Fibroblast of pulmonary artery (primary cell): ENCODE data around the gene TARBP2.

Source experiments
- DNase-seq: peaks from one replicate; pipeline ENCODE4 v3.0.0-alpha.2; 2010; ENCODE audit warnings: low read depth
- H3K4me3 ChIP-seq: replicated peaks from 2 replicates; pipeline ENCODE4 v1.5.1; 2011; ENCODE audit warnings: low read depth, mild to moderate bottlenecking, control low read depth, low read length, moderate library complexity
- TF ChIP-seq, protein P1 (sequence below): IDR thresholded peaks from 2 replicates; pipeline ENCODE4 v1.5.1; 2011; ENCODE audit warnings: mild to moderate bottlenecking, control low read depth, low read length, inconsistent platforms; ENCODE audit errors: missing control alignments

The TARBP2 gene

DNA sequence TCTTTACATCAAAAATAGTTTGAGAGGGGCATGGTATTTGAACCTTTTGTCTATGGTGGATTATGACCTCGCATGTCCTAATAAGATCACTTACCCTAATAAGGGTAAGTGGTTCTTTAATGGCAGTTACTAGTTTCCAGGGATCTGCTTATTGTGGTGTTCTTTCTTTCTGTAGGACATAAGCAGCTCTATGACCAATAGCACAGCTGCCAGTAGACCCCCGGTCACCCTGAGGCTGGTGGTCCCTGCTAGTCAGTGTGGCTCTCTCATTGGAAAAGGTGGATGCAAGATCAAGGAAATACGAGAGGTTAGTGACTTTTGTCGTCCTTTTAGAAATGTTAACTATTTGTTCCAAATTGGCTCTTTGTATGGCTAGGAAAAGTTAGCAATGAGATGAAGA is 42.0 kb upstream of the TARBP2 start:
- TF ChIP-seq, protein P1, sequence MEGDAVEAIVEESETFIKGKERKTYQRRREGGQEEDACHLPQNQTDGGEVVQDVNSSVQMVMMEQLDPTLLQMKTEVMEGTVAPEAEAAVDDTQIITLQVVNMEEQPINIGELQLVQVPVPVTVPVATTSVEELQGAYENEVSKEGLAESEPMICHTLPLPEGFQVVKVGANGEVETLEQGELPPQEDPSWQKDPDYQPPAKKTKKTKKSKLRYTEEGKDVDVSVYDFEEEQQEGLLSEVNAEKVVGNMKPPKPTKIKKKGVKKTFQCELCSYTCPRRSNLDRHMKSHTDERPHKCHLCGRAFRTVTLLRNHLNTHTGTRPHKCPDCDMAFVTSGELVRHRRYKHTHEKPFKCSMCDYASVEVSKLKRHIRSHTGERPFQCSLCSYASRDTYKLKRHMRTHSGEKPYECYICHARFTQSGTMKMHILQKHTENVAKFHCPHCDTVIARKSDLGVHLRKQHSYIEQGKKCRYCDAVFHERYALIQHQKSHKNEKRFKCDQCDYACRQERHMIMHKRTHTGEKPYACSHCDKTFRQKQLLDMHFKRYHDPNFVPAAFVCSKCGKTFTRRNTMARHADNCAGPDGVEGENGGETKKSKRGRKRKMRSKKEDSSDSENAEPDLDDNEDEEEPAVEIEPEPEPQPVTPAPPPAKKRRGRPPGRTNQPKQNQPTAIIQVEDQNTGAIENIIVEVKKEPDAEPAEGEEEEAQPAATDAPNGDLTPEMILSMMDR, result no peak
- no peak for DNase-seq
- no peak overlapping the region for H3K4me3 ChIP-seq

DNA sequence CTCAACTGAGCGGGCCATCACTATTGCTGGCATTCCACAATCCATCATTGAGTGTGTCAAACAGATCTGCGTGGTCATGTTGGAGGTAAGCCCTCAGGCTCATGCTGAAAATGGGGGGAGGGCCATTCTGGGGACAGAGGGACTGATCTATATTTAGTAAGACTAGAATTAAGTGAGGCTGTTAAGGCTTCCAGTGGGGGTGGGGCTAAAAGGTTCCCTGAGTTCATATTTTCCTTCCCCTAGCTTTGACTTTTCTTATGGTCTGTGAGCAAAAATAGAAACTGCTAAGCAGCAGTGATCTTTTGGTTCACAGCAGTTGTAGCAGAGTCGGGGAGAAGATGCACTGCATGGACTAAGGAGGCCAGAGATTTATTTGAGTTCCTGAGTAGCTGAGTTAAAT is 40.0 kb upstream of the TARBP2 start:
- TF ChIP-seq, protein P1, result no peak
- no peak overlapping the region for H3K4me3 ChIP-seq
- DNase-seq, result no peak

DNA sequence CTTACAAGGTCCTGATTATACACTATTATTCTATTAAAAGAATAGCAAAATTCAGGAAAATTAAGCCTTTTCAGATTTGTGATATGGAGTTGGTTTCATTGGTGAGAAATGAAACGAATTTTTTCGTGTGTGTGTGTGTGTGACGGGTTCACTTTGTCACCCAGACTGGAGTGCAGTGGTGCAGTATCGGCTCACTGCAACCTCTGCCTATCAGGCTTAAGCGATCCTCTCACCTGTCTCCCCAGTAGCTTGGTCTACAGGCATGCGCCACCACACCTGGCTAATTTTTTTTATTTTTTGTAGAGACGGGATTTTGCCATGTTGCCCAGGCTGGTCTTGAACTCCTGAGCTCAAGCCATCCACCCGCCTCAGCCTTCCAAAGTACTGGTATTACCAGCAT is 39.5 kb upstream of the TARBP2 start:
- no peak overlapping the region for H3K4me3 ChIP-seq
- DNase-seq, result no peak
- TF ChIP-seq, protein P1, result no peak

DNA sequence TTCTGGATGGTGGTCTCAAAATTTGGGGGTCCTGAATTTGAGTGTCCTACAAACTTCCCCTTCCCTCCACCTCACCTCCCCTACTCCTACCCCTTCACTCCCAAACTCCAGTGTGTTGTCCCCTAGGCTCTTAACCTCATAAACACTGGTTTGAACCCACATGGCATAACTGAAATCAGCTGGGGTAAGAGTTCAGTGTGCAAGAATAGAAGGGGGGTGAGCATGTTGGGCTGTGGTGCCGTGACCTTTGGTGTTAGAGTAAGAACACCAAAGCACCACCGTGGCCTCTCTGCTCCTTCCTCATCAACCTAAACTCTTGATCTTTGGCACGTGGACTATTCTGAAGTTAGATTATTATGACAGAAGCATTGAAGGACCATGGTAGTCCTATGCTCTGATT is 38.1 kb upstream of the TARBP2 start:
- TF ChIP-seq, protein P1, result no peak
- H3K4me3 ChIP-seq, result no peak overlapping the region
- no peak for DNase-seq

DNA sequence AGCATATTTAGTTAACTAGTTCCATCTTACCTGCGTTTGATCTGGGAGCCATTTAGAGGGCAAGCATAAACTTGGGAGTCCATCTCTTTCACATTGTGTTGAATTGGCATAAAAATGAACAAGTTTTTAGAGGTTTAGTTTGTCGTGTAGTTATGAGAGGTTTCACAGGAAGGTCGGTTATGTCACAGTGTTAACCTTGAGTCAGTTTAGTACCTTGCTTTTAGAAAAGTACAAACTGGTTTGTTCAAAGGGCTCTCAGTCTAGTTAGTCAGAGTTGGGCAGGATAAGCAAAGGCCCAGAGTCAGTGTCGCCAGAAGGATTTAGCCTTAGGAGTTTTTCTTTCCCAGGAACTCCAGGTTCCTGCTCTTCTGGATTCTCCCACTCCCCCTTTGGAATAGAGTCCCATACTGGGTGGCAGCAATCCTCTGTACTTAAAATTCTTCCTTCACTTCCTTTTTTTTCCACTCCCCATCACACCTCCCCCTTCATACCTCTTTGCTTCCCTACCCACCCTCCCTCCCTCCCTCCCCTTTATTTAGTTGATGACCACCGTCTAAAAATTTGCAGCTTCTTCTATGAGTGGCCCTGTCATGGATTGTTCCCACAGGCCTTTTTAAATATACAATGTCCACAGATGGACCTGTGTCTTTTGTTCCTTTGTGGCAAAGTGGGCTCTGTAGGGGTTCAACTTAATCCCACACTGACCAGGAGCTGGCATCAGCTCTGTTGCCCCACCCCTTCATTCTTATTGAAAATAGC is 37.1 kb upstream of the TARBP2 start:
- no peak for DNase-seq
- no peak overlapping the region for H3K4me3 ChIP-seq
- TF ChIP-seq, protein P1, result no peak

DNA sequence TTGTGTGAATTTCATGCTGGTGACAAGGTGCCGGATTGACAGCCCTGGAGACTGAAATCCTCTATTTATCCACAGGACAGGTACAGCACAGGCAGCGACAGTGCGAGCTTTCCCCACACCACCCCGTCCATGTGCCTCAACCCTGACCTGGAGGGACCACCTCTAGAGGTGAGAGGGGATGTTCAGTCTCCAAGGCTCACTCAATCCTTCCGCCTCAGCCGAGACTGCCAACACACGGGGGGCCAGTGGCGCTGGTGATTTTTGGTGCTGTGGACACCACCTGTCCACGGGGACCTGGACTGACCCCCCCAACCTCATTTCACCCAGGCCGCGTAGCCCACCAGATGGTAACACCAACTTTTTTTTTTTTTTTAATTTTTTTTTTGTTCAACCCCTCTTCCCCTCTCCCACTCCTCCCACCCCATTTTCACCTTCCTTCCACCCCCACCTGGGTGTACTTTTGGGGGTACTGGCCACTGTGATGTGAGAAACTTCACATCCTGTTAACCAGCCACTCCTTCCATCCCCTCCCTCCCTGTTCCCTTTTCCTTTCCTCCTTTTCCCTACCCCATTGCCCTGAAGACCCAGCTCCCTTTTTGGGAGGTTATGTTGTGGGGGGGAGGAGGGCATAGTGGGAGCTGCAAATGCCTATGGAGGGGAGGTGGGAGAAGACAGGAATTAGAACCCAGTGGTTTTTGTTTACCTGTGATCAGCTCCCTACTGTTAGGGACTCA is 36.2 kb upstream of the TARBP2 start:
- TF ChIP-seq, protein P1, result no peak
- H3K4me3 ChIP-seq, result no peak overlapping the region
- DNase-seq, result no peak

DNA sequence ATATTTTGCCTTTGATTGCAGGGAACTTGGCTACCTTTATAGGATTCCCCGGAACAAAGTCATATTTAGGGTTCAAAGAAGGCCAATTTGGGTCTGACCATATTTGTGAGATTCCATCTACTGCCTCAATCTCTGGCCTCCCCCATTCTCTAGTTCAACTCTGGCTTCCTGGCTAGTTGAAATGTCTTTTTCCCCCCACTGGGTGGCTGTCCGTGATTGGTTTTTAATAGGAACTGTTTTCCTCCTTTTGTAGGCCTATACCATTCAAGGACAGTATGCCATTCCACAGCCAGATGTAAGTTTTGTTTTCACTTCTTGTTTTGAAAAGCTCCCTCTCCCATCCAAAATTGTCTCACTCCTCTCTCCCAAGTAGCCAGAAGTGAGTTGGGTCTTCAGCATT is 35.4 kb upstream of the TARBP2 start:
- TF ChIP-seq, protein P1, result no peak
- no peak for DNase-seq
- no peak overlapping the region for H3K4me3 ChIP-seq
